GM12878 (cell line): ENCODE results near the gene TRAF3IP1. TPM values are rescaled to one million over a fixed set of nuclear protein-coding genes. Genes with fewer than 3 reads are reported as not detected.

ENCODE experiments used
- PRDM15 ChIP-seq: fragments of 450-650 bp; formaldehyde crosslinking; IDR thresholded peaks from 2 replicates; pipeline ENCODE4 v1.4.0; 2020; ENCODE audit warnings: mild to moderate bottlenecking, moderate library complexity
- polyA plus RNA-seq, 11 experiments: library from polyadenylated mRNA; depleted of rRNA in 4 of 11; unstranded in 6 of 11; stranded (reverse) in 5 of 11; fragments of >200 nt; fragmentation: Nextera tagmentation in 4 of 11; fragmentation: Illumina TruSeq in 1 of 11; extraction: Ambion mirVana in 4 of 11; extraction: Trizol in 1 of 11; gene quantifications; 1 replicate in 1 of 11; 2 replicates in 10 of 11; pipeline versions ENCODE4 v1.2.1 to v1.2.3, GENCODE V29; 2011 to 2016; ENCODE audit warnings: inconsistent platforms in 2 of 11, missing spikeins in 2 of 11, low read depth in 1 of 11
- total RNA-seq, 4 experiments: library from RNA; depleted of rRNA in 3 of 4; stranded (reverse); fragments of >200 nt in 3 of 4; fragmentation: Illumina TruSeq in 1 of 4; extraction: Trizol in 1 of 4; gene quantifications; 2 replicates each; pipeline versions ENCODE4 v1.2.1 to v1.2.3, GENCODE V29; 2013 to 2021
- TF ChIP-seq, protein P1 (sequence below): fragments of 450-650 bp; IDR thresholded peaks from 2 replicates; pipeline ENCODE4 v1.6.1; 2017; ENCODE audit warnings: mild to moderate bottlenecking, low read depth, inconsistent platforms; ENCODE audit not compliant: poor library complexity, severe bottlenecking

The TRAF3IP1 gene
- total and polyA plus RNA-seq, 10 of the 15 experiments (the other 5 are each of a cell fraction or from before 2014, with no cell fraction given): 1.6 to 7.5 (median 3.6) TPM

GRCh38 chr2:238294393-238295143, 25.8 kb upstream of the TRAF3IP1 start (continued):
- no peak for TF ChIP-seq PRDM15
- TF ChIP-seq, protein P1, sequence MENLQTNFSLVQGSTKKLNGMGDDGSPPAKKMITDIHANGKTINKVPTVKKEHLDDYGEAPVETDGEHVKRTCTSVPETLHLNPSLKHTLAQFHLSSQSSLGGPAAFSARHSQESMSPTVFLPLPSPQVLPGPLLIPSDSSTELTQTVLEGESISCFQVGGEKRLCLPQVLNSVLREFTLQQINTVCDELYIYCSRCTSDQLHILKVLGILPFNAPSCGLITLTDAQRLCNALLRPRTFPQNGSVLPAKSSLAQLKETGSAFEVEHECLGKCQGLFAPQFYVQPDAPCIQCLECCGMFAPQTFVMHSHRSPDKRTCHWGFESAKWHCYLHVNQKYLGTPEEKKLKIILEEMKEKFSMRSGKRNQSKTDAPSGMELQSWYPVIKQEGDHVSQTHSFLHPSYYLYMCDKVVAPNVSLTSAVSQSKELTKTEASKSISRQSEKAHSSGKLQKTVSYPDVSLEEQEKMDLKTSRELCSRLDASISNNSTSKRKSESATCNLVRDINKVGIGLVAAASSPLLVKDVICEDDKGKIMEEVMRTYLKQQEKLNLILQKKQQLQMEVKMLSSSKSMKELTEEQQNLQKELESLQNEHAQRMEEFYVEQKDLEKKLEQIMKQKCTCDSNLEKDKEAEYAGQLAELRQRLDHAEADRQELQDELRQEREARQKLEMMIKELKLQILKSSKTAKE: no peak
- TF ChIP-seq, all 136 proteins: peak for 0
